ENCODE data around the gene UBC. TPM values are rescaled to one million over a fixed set of nuclear protein-coding genes. Genes with fewer than 3 reads are reported as not detected.

UBC gene
- total RNA-seq, 3 donors from 2014 or later: 1,552 to 1,797 (median 1,598) TPM

DNA sequence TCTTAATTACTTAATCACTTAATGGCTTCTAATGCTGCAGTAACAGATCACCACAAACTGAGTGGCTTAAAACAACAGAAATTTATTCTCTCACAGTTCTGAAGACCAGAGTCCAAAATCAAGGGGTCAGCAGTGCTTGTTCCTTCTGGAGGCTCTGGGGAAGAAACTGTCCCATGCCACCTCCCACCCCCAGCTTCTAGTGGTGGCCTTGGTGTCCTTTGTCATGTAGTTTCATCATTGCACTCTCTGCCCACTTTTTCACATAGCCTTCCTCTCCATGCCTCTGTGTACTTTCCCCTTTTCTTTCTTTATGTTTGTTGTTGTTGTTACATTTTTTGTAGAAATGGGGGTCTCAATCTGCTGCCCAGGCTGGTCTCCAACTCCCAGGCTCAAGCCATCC lies 16.1 kb upstream of the UBC start:
- H3K9me3 ChIP-seq: no peaks in the 10 kb centered on the region
- intact Hi-C loops (cut with DNase I; ENCODE audit: low total_unique reads): no loop called here
- no peaks in the 10 kb centered on the region for H3K36me3 ChIP-seq
- no peak overlapping the region for H3K27ac ChIP-seq
- no peak overlapping the region for H3K4me3 ChIP-seq
- H3K27me3 ChIP-seq: no peaks in the 10 kb centered on the region
- no peaks in the 10 kb centered on the region for H3K4me1 ChIP-seq
- no peak for DNase-seq (ENCODE audit: low spot score in 2 of 2)
- no peak for TF ChIP-seq POLR2A (IDR thresholded peaks at IDR 0.05)
- no peak for TF ChIP-seq POLR2AphosphoS5 (IDR thresholded peaks at IDR 0.05)
- TF ChIP-seq, protein P1, sequence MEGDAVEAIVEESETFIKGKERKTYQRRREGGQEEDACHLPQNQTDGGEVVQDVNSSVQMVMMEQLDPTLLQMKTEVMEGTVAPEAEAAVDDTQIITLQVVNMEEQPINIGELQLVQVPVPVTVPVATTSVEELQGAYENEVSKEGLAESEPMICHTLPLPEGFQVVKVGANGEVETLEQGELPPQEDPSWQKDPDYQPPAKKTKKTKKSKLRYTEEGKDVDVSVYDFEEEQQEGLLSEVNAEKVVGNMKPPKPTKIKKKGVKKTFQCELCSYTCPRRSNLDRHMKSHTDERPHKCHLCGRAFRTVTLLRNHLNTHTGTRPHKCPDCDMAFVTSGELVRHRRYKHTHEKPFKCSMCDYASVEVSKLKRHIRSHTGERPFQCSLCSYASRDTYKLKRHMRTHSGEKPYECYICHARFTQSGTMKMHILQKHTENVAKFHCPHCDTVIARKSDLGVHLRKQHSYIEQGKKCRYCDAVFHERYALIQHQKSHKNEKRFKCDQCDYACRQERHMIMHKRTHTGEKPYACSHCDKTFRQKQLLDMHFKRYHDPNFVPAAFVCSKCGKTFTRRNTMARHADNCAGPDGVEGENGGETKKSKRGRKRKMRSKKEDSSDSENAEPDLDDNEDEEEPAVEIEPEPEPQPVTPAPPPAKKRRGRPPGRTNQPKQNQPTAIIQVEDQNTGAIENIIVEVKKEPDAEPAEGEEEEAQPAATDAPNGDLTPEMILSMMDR (IDR thresholded peaks at IDR 0.05): no peak

DNA sequence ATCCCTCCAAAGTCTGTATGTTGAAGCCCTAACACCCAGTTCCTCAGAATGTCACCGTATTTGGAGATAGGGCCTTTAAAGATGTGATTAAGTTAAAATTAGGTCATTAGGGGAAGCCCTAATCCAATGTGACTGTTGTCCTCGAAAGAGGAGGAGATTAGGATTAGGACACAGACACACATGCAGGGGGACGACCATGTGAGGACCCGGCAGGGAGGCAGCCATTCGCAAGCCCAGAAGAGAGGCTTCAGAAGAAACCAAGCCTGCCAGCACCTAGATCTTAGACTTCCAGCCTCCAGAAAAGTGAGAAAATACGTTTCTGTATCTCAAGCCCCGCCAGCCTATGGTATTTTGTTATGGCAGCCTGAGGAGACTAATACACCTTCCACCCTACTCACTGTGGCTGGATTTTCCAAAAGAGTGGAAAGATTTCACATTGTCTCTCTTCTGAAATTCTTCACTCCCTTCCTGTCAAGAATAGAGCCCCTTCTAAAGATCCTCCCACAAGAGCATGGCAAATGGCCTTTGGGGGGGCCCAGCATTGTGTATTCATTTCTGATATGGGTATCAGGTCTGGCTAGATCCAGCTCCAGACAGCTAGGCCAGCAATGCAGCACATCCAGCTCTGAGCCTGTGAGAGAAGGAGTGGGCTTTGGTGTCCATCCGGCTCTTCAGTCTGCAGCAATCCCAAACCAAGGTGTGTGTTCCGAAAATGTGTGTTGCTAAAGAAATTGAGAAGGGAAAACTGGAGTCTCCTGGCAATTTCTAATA lies 15.4 kb upstream of the UBC start:
- peak in 1 of 2 donors; percentile 9 for DNase-seq (ENCODE audit: low spot score in 2 of 2)
- H3K27ac ChIP-seq: peak overlapping the region; percentile 92 to 98

DNA sequence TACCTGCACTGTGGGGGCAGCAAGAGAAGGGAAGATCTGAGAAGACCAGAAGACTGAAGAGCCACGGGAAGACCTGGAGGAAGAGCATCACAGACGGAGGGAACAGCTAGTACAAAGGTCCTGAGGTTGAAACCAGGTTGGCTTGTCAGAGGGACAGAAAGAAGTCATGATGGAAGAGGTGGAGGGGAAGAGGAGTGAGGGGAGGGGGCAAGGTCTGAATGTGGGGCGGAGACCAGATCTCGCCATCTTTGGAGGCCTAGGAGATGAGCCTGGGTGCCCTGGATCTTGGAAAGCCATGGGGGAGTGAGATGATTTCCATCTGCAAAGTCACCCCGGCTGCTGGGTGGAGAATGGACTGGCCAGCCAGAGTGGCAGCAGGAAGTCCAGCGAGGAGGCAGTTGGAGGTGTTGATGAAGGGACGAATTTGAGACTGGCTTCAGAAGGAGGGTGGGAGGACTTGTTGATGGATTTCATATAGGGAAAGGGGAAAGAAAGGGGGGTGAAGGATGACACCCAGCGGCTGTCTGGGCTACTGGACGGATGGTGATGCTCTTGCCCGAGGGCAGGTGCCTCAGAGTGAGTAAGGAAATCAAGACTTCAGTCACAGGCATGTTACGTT lies 14.6 kb upstream of the UBC start:
- peak in 1 of 2 donors; percentile 28 for DNase-seq (ENCODE audit: low spot score in 2 of 2)
- no peaks in the 10 kb centered on the region for H3K9me3 ChIP-seq
- H3K36me3 ChIP-seq: no peaks in the 10 kb centered on the region
- intact Hi-C loops (cut with DNase I; ENCODE audit: low total_unique reads): no loop called here
- TF ChIP-seq POLR2AphosphoS5 (IDR thresholded peaks at IDR 0.05): no peak
- TF ChIP-seq, protein P1 (IDR thresholded peaks at IDR 0.05): no peak
- no peak for TF ChIP-seq POLR2A (IDR thresholded peaks at IDR 0.05)
- H3K27me3 ChIP-seq: no peaks in the 10 kb centered on the region
- H3K4me3 ChIP-seq: no peak overlapping the region
- H3K4me1 ChIP-seq: no peaks in the 10 kb centered on the region
- H3K27ac ChIP-seq: peak overlapping the region; percentile 92 to 98

More for the DNA sequence above, 15.4 kb upstream of the UBC start:
- H3K36me3 ChIP-seq: no peaks in the 10 kb centered on the region
- no peak for TF ChIP-seq POLR2A (IDR thresholded peaks at IDR 0.05)
- no peak for TF ChIP-seq POLR2AphosphoS5 (IDR thresholded peaks at IDR 0.05)
- TF ChIP-seq, protein P1 (IDR thresholded peaks at IDR 0.05): no peak
- intact Hi-C loops (cut with DNase I; ENCODE audit: low total_unique reads): no loop called here
- no peak overlapping the region for H3K4me3 ChIP-seq
- no peaks in the 10 kb centered on the region for H3K27me3 ChIP-seq
- no peaks in the 10 kb centered on the region for H3K4me1 ChIP-seq
- no peaks in the 10 kb centered on the region for H3K9me3 ChIP-seq

DNA sequence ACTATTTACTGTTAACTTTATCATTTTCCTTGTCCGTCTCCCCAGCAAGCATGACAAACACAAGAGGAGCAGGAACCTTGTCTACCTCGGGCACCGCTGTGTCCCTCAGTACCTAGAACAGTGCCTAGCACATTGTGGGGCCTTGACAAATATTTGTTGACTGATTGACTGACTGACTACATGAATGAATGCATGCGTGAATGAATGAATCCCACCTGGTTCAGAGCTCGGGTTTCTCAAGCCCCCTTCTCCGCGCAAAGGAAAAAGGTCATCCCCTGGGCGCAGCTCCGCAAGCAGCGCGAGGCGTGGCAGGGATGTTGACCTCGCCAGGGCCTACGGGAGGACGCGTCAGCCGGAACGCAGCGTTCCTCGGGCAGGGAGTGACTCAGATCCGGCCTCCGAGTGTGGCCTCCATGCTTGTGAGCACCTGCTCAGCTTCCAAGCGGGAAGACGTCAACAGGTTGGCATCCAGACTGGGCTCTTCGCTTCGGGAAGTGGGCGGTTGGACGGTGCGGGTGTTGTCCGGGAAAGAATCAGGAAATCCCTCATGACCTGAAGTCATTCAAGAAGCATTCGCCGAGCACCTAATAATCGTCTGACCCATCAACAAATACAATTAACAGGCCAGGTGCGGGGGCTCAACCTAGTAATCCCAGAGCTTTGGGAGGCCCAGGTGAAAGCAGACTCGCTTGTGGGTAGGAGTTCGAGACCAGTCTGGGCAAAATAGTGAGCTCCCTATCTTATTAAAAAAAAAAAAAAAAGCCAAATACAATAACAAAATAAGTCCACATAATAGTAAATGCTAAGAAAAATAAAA lies 13.9 kb upstream of the UBC start:
- no peaks in the 10 kb centered on the region for H3K27me3 ChIP-seq
- H3K4me1 ChIP-seq: no peaks in the 10 kb centered on the region
- DNase-seq (ENCODE audit: low spot score in 2 of 2): peak; percentile 81
- no peaks in the 10 kb centered on the region for H3K9me3 ChIP-seq
- intact Hi-C loops (cut with DNase I; ENCODE audit: low total_unique reads): no loop called here
- peak overlapping the region; percentile 63 to 71 (median 68) for H3K4me3 ChIP-seq
- no peaks in the 10 kb centered on the region for H3K36me3 ChIP-seq
- peak overlapping the region; percentile 92 to 98 for H3K27ac ChIP-seq
- peak; percentile 78 to 94 (median 93) for TF ChIP-seq POLR2AphosphoS5 (IDR thresholded peaks at IDR 0.05)
- TF ChIP-seq, protein P1 (IDR thresholded peaks at IDR 0.05): no peak

Data from breast epithelium (tissue), 4 donors.